IPS-20b (cell line): Measurements from ENCODE around the gene TGOLN2.

Experiments used
- H3K27ac ChIP-seq: one replicate; pipeline ENCODE4 v1.5.1; 2013; ENCODE audit warnings: low read length
- H3K27me3 ChIP-seq: 2 replicates; pipeline ENCODE4 v1.6.1; 2013; ENCODE audit warnings: mild to moderate bottlenecking, low read length, inconsistent platforms; ENCODE audit not compliant: insufficient read depth
- H3K36me3 ChIP-seq: 2 replicates; pipeline ENCODE4 v1.6.1; 2013; ENCODE audit warnings: low read depth, mild to moderate bottlenecking, inconsistent platforms, low read length, moderate library complexity; ENCODE audit not compliant: insufficient read depth
- H3K4me1 ChIP-seq: 2 replicates; pipeline ENCODE4 v1.6.1; 2013; ENCODE audit warnings: mild to moderate bottlenecking, control low read depth, inconsistent platforms, low read length, moderate library complexity; ENCODE audit not compliant: insufficient read depth
- H3K4me3 ChIP-seq: 2 replicates; pipeline ENCODE4 v1.5.1; 2013; ENCODE audit warnings: mild to moderate bottlenecking, low read length, inconsistent platforms
- H3K9ac ChIP-seq: 2 replicates; pipeline ENCODE4 v1.6.1; 2013; ENCODE audit warnings: low read depth, mild to moderate bottlenecking, inconsistent platforms, low read length, moderate library complexity
- H3K9me3 ChIP-seq: 2 replicates; pipeline ENCODE4 v1.6.1; 2013; ENCODE audit warnings: mild to moderate bottlenecking, low read depth, low read length, inconsistent platforms; ENCODE audit not compliant: insufficient read depth

Gene TGOLN2

DNA sequence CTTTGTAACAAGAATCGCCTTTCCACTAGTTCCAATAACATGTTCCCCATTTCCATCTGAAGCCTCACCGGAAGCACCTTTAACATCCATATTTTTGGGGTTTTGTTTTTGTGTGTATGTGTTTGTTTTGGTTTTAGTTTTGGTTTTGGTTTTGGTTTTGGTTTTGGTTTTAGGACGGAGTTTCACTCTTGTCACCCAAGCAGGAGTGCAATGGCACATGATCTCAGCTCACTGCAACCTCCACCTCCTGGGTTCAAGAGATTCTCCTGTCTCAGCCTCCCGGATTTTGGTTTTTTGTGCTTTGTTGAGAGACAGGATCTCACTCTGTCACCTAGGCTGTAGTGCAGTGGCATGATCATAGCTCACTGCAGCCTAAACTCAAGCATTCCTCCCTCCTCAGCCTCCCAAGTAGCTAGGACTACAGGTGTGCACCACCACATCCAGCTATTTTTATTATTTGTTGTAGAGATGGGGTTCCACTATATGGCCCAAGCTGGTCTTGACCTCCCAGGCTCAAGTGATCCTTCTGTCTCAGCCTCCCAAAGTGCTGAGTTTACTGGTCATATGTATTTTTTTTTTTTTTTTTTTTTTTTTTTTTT, 36.3 kb downstream of the TGOLN2 start:
- Histone ChIP-seq H3K9ac (no peak overlapping the region), H3K36me3 (peaks cover 54% of the 10 kb centered on the region), H3K4me1 (peaks cover 21% of the 10 kb centered on the region; the same call in 1 of the 2 replicates), H3K27ac (no peak overlapping the region), H3K4me3 (no peak overlapping the region), H3K27me3 (no peaks in the 10 kb centered on the region), H3K9me3 (no peaks in the 10 kb centered on the region)

DNA sequence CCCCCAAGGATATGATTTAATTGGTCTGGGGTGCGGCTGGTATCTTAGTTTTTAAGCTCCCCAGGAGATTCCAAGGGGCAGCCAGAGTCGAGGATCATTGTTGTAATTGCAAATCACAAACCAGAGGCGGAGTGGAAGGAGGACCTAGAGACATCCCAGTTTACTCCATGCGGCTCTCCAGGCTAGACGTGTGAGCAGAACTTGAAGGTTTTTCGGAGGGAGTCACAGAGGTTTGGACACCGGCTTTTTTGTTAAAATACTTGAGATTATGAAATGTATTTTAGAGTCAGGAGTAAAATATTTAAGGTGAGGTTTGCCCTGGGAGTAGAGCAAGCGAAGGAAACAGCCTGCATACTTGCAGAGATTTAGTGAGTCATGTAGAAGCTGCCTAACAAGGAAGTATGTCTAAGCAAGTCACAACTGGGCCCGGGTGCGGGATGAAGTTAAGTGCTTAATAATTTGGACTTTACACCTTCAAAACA, 39.5 kb downstream of the TGOLN2 start:
- H3K4me3 ChIP-seq: no peak overlapping the region
- peak overlapping the region; percentile 45; the same call in 1 of the 2 replicates for H3K9ac ChIP-seq
- H3K27me3 ChIP-seq: no peaks in the 10 kb centered on the region
- H3K9me3 ChIP-seq: no peaks in the 10 kb centered on the region
- H3K36me3 ChIP-seq: peaks cover 74% of the 10 kb centered on the region
- peak overlapping the region; percentile 39 for H3K27ac ChIP-seq
- peaks cover 19% of the 10 kb centered on the region; the same call in 1 of the 2 replicates for H3K4me1 ChIP-seq

DNA sequence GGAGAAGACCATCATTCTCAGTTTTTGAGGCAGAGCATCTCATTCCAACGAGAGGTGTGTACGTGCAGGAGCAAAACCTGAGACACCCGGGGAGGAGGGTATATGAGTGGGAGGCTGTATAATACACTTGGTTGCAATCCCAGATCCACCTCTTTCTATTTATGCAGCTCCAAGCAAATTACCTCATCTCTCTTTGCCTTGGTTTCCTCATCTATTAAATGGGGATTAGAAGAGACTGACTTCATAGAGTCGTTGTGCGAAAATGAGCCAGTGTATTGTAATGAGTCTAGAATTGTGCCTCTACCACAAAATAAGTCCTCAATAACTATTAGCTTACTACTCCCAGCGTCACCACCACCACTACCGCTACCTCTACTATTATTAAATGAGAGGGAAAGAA, 40.1 kb downstream of the TGOLN2 start:
- H3K36me3 ChIP-seq: peaks cover 69% of the 10 kb centered on the region
- H3K9ac ChIP-seq: no peak overlapping the region
- H3K9me3 ChIP-seq: no peaks in the 10 kb centered on the region
- no peak overlapping the region for H3K27ac ChIP-seq
- no peak overlapping the region for H3K4me3 ChIP-seq
- peaks cover 14% of the 10 kb centered on the region; the same call in 1 of the 2 replicates for H3K4me1 ChIP-seq
- no peaks in the 10 kb centered on the region for H3K27me3 ChIP-seq

GRCh38 chr2:85286918-85287317, 40.9 kb downstream of the TGOLN2 start:
- no peaks in the 10 kb centered on the region for H3K27me3 ChIP-seq
- H3K27ac ChIP-seq: no peak overlapping the region
- H3K36me3 ChIP-seq: peaks cover 66% of the 10 kb centered on the region
- H3K9me3 ChIP-seq: no peaks in the 10 kb centered on the region
- no peak overlapping the region for H3K9ac ChIP-seq
- no peak overlapping the region for H3K4me3 ChIP-seq
- H3K4me1 ChIP-seq: peaks cover 14% of the 10 kb centered on the region; the same call in 1 of the 2 replicates

GRCh38 chr2:85283641-85284040, 44.1 kb downstream of the TGOLN2 start:
- Histone ChIP-seq H3K9ac (no peak overlapping the region), H3K27me3 (no peaks in the 10 kb centered on the region), H3K27ac (no peak overlapping the region), H3K9me3 (no peaks in the 10 kb centered on the region), H3K4me3 (no peak overlapping the region), H3K4me1 (peaks cover 9% of the 10 kb centered on the region; the same call in 1 of the 2 replicates), H3K36me3 (peaks cover 41% of the 10 kb centered on the region)

DNA sequence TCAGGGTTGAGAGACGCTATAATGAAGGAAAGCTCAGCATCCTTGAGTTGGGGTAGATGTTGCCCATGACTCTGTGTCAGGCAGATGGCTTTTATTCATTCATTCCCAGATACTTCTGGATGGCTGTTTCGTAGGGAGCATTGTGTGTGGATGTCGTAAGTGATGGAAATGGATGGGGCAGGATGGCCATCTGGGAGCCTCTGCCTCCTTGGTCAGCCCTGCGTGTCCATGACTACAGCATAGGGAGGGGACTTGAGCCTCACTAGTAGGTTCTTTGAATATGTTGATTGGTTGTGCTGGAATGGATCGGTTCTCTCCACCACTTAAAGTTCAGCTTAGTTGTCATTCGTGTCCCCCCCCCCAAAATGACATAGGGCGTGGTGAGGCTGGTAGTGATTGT, 44.9 kb downstream of the TGOLN2 start:
- Histone ChIP-seq H3K36me3 (peaks cover 35% of the 10 kb centered on the region; the same call in 1 of the 2 replicates), H3K4me3 (no peak overlapping the region), H3K9me3 (no peaks in the 10 kb centered on the region), H3K9ac (no peak overlapping the region), H3K4me1 (peaks cover 1% of the 10 kb centered on the region; the same call in 1 of the 2 replicates), H3K27me3 (no peaks in the 10 kb centered on the region), H3K27ac (no peak overlapping the region)

DNA sequence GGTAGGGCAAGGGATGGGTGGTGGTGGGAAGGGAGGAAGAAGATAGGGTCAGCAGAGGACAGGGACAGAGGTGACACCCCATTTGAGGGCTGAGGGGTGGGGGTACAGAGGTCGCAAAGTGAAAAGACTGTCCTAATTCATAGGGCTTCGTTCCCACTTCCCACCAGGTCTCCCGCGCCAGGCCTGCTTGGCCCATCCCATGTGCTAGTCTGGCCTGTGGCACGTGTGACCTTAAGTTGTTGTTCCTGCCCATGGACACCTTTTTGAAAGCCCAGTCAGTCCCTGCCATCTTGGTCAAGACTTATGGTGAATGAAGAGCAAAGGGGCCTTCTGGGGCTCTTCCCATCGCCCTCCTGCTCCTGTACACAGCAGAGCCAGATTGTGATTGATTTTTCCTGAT, 46.2 kb downstream of the TGOLN2 start:
- Histone ChIP-seq H3K4me1 (peaks cover 3% of the 10 kb centered on the region; the same call in 1 of the 2 replicates), H3K27ac (no peak overlapping the region), H3K9ac (no peak overlapping the region), H3K4me3 (no peak overlapping the region), H3K27me3 (no peaks in the 10 kb centered on the region), H3K9me3 (no peaks in the 10 kb centered on the region), H3K36me3 (peaks cover 23% of the 10 kb centered on the region; the same call in 1 of the 2 replicates)

- Histone ChIP-seq H3K4me1 (peaks cover 6% of the 10 kb centered on the region), H3K9me3 (no peaks in the 10 kb centered on the region), H3K36me3 (peaks cover 1% of the 10 kb centered on the region; the same call in 1 of the 2 replicates), H3K27ac (no peak overlapping the region), H3K4me3 (no peak overlapping the region), H3K9ac (no peak overlapping the region), H3K27me3 (no peaks in the 10 kb centered on the region)
These were observed 49.4 kb downstream of the TGOLN2 start for GRCh38 chr2:85278361-85278760.

- Histone ChIP-seq H3K4me3 (no peak overlapping the region), H3K36me3 (no peaks in the 10 kb centered on the region), H3K27me3 (no peaks in the 10 kb centered on the region), H3K9me3 (no peaks in the 10 kb centered on the region), H3K4me1 (peaks cover 7% of the 10 kb centered on the region), H3K27ac (no peak overlapping the region), H3K9ac (no peak overlapping the region)
These were observed 50.2 kb downstream of the TGOLN2 start for GRCh38 chr2:85277416-85278158.

DNA sequence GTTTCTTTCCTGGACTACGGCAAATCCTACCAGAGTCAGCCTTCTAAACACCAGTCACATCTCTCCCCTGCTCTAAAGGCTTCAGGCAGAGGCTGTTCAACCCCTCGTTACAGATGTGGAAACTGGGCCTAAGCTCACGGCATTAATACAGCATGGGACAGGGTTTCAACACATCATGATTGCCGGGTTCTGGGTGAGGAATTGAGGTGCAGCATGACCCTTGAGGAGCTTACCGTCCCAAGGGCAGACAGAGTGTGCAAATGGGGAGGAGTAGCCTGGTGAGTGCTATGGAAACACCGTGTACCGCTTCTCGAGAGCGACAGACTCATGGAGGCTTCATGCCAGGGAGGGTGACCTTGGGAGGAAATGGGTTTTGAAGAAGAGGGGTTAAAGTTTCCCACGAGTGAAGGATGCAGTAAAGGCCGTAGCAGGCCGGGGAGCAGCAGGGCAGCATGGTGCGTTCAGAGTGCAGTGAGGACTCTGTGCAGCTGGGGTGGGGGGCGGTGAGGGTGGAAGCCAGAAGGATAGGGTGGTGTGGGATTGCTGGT, 51.1 kb downstream of the TGOLN2 start:
- Histone ChIP-seq H3K27ac (no peak overlapping the region), H3K36me3 (no peaks in the 10 kb centered on the region), H3K4me1 (peaks cover 9% of the 10 kb centered on the region), H3K9me3 (no peaks in the 10 kb centered on the region), H3K27me3 (no peaks in the 10 kb centered on the region), H3K9ac (peak overlapping the region; percentile 20; the same call in 1 of the 2 replicates), H3K4me3 (no peak overlapping the region)

DNA sequence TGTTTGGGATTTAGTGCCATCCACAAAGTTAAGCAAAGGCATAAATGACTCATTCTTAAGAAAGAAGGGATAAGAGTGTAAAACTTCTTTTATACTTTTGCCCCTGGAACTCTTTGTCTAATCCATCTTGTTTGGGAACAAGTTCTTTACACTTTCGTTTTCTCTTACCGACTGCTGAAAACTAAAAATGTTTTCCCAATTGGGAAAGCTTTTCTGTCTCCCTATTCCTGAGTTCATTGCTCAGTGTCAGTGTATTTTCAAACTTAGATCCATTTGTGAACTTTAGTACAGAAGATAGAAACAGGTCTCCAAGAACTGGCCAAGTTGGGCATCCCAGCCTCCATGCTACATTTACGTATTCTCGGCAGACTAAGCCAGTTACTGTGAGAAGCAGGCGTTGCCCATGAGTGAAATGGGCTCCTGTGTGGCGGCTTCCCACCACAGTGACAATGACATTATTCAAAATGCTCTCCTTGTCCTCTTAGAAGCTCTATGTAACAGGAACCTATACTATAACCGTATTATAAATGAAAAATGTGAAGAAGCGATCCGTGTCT, 51.7 kb downstream of the TGOLN2 start:
- Histone ChIP-seq H3K27me3 (no peaks in the 10 kb centered on the region), H3K9me3 (no peaks in the 10 kb centered on the region), H3K36me3 (no peaks in the 10 kb centered on the region), H3K27ac (no peak overlapping the region), H3K4me1 (peaks cover 9% of the 10 kb centered on the region), H3K9ac (no peak overlapping the region), H3K4me3 (no peak overlapping the region)
